ENCODE data around the gene AGAP1.

The AGAP1 gene

GRCh38 chr2:235857598-235857997 is 363.8 kb downstream of the AGAP1 start:
- DNase-seq = no peak

DNA sequence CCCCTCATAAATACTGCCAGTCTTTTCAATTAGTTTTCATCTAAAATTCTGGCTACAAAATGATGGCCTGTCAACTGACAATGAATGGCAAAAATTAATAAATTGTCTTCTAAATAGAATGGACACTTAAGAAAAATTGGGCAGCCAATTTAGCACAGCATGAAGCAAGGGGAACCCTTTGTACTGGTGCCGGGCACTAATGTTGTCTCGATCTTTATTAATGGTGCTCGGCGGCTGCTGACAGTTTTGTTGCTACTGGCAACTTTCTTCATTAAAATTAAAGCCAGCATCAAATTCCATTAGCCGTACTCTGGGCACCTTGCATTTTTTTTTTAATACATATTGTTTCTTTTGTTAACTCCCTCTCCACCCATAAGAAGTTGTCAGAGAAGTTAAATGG is 365.0 kb downstream of the AGAP1 start:
- no peak for DNase-seq

DNA sequence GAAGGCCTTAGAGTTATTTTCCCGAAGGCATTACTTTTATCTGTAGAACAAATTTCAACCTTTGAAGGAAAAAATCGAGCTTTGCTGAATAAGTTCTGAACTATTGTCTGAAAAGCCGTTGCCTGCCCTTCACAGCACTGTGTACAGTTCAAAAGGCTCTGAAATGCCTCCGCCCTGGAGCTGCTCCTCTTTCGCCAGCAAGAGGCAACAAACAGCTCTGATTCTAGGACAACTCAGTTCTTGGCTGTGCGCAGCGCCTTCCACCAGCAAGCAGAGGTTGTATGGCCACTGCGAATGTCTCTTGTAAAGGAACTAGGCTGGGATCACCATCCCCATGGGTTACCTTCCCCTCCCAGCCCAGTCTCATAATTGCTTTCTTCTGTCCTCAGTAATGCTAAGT is 365.8 kb downstream of the AGAP1 start:
- no peak for DNase-seq

DNA sequence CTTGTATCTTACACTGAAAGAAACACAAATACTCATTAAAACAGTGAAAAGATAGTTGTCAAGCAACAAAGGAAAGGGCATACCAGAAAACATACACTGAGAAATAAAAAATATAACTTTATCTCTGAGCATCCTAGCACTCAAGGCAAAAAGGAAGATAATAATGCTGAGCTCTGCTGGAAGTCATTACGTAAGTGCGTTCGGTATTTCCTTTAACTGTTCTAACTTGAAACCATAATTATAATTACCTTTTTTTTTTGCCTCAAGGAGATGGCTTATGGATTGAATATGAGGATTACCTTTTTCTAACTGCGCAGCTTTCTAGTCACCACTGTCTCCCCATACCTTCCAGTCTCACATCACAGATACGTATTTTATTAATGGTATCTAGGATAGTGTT is 366.3 kb downstream of the AGAP1 start:
- no peak for DNase-seq

DNA sequence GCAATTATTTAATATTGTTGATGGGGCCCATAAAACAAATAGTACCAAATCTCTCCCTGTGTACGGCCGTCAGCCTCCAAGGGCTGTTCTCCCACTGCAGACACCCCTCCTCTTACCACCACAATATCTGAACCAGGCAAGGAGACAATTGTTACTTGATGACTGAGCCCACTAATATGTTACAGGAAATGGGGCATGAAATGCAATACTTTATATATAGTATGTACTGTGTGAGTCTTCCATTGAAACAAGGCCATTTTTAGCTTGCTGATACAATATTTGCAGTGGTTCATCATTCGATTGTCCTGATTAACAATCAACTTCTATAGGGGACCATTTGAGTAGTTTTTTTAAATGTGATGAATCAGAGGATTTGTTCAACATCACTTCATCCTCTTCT is 367.0 kb downstream of the AGAP1 start:
- no peak for DNase-seq

GRCh38 chr2:235861383-235861782 is 367.5 kb downstream of the AGAP1 start:
- DNase-seq = no peak

GRCh38 chr2:235863414-235863813 is 369.6 kb downstream of the AGAP1 start:
- DNase-seq = no peak

DNA sequence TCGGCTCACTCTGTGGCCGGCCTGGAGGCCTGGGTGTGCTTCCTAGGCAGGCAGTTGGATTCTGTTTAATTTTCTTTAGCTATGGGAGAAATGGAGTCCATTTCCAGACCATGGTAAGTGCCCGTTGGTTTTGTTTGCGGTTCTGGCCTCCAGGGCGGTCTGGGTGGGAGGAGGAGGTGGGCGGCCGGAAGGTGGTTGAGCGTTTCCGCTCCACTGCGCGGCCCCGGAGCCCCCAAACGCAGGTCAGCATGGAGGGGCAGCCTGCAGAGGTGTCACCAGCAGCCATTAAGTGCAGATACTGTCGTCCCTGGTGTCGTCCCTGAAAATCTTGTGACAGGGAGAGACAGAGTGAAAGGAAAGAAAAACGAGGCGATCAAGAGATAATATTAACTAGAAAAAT is 370.5 kb downstream of the AGAP1 start:
- DNase-seq = no peak

DNA sequence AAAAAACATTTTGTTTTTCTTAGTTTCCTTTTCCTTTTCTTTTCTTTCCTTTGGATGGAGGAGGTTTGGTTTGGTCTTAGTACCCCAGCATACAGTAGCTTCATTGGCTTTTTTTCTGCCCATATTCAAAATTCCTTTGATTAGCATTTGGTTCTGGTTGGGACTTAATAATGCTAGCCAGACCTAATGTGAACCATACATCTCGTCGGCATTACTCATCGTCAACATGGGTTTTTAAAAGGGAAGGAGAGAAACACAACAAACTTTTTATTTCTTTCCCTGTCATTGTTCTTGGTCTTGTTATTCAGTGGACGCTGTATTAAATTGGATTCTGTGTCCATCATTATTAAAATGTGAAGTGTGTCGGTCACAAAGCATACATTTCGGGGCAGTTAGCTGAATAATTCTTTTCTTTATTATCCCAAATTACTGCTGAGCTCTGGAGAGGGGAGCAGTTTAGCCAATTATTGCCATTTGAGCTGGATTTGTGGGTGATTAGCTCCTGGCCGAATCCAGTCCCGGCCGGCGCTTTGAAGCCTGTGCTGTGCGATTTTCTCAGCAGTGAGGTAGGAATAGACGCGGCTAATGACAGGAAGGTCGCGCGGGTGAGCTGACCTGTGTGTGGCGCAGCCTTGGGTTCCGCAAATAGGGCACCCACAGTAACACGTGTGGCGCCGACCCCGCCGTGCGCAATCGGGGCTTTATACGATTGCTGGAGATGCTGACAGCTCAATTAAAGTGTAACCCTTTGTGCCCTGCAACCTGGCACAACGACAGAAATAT is 371.1 kb downstream of the AGAP1 start:
- DNase-seq = no peak

GRCh38 chr2:235866373-235866772 is 372.5 kb downstream of the AGAP1 start:
- DNase-seq = no peak

- no peak for DNase-seq
These were observed 374.4 kb downstream of the AGAP1 start for GRCh38 chr2:235868224-235868623.

DNA sequence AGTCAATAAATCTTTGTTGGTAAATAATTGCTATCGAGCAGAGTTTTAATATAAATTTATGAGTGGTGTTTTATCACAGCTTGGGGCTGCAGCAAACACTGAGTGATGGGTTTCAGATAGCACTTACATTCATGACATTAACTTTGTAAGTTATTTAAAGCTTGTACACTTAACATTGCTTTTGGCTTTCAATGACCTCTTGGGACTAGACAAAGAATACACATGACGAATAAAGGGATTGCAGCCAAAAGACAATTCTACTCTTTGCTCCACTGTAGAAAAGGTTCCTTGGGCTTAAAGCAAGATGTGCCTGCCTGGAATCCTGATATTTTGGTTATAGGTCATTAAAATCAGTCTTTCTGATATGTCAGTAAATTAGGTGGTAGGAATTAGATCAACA is 374.8 kb downstream of the AGAP1 start:
- DNase-seq = no peak

DNA sequence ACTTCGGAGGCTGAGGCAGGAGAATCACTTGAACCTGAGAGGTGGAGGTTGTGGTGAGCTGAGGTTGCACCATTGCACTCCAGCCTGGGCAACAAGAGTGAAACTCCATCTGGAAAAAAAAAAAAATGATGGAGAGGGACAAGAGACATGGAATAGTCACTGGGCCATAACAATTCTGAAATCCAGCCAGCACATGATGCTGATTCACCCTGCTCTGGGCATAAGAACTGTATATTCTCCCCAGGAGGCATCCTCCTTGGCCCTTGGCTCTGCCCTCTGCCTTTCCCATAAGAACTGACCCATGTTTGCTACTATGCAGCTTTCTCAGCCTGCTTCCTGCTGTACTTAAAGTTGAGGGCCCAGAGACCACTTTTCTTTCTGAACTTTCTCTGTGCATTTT is 376.7 kb downstream of the AGAP1 start:
- DNase-seq = no peak

- no peak for DNase-seq
These were observed 382.3 kb downstream of the AGAP1 start for GRCh38 chr2:235876099-235876679.

DNA sequence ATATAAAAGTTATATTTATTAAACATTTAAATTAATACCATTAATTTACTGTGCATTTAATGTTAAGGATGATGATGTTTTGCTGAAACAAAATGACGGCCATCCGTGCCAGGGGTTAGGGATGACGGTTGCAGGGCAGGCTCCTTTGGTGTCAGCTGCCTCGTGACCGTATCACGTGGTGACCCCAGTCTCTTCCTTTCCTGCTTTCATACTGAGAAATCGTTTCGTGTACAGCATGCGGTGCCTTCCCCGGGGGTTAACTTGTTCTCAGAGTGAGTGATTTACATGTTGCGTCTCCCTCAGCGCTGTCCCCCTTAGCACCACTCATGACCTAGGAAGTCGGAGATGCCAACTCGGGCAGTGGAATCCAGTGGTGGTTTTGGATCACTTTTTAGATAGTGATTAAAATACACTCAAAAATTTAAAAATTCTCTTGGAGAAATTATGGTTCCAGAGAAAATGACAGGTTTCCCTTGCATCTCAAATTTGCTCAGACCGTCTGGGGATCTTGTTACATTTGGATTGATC is 383.5 kb downstream of the AGAP1 start:
- no peak for DNase-seq

DNA sequence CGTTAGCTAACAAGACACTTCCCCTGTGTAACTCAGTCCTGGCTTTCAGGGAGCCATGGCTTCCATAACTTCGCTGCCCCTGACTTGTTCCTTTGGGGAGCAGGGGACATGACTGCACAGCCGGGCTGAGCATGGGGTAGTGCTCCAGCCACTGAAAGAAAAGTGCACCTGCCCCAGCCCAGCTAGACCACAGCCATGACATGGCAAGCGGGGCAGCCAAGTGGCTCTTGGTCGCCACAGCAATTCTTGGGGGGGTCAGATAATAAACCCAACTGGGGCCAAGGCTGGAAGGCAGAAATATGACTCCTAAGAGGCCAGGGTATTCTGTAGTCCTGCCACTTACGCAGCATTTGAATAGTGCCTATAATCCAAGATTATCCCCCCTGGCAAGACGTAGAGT is 385.3 kb downstream of the AGAP1 start:
- DNase-seq = no peak

DNA sequence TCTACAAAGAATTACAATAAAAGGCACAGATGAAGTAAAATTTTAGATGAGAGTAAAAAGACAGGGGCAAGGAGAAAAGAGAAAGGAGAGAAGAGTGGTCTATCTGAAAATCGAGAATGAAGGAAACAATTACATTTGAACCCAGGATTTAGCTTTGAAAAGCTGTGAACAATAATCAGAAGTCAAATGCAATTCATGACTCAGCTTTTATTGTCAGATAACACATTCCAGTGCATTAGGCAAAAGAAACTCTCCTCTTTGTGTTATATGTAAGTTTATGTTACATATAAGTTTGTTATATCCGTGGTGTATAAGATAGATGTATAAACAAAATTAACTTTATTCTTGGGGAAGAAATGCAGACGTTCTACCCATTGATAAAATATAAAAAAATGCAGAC is 389.8 kb downstream of the AGAP1 start:
- no peak for DNase-seq

DNA sequence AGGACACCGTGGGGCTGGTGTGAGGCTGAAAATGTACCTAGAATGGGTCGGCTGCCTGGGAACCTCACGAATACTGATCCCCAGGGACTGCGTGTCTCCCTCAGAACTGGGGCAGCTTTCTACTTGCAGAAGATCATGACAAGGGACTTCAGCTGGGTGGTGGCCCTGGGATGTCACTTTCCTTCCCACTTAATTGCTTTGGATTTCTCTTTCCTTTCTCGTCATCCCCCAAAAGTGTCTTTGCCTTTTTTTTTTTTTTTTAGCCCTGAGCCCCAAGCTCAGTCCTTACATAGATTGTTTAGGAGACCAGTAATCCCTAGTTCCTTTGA is 395.4 kb downstream of the AGAP1 start:
- no peak for DNase-seq

DNA sequence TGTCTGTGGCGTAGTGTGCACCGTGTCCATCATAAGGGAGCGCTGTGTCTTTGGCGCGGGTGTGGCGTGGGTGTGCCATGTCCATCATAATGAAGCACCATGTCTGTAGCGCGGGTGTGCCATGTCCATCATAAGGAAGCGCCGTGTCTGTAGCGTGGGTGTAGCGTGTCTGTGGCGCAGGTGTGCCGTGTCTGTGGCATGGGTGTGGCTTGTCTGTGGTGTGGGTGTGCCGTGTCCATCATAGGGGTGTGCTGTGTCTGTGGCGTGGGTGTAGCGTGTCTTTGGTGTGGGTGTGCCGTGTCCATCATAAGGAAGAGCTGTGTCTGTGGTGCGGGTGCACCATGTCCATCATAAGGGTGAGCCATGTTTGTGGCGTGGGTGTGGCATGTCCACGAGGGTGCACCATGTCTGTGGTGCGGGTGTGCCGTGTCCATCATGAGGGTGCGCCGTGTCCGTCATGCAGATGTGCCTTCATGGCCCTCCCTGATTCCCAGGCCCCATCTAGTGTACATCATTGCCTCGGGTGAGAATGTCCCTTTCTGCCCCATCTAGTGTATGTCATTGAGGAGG is 399.4 kb downstream of the AGAP1 start:
- no peak for DNase-seq

DNA sequence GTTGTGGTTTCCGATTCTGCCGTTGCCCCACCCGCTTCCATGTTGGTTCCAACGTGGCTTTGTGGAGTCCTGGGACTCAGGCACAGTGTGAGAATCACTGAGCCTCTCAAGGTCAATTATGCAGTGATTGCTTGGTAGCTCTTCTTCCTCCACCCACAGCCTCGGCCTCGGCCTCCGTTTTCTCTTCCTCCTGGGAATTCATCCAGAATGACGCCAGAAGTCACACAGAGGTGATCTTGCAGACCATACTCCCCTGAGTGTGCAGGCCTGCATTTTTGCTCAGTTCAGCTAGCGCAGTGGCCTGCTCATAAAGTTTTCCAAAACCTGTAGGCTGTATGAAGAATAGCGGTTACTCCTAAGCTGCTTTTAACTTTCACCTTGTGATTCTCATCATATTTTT is 401.0 kb downstream of the AGAP1 start:
- DNase-seq = no peak

DNA sequence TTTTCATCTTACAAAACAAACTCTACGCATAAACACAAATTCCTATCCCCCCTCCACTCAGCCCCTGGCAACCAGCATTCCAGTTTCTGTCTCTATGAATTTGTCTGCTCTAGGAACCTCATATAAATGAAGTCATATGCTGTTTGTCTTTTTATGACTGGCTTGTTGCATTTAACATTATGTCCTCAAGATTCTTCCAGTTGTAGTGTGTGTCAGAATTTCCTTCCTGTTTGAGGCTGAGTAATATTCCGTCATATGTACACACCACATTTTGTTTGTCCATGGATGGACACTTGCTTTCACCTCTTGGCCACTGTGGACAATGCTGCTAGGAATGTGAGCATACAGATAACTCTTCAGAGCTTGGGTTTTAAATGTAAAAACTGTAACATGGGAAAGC is 402.2 kb downstream of the AGAP1 start:
- no peak for DNase-seq

- DNase-seq = no peak
These were observed 404.1 kb downstream of the AGAP1 start for GRCh38 chr2:235897992-235898391.

DNA sequence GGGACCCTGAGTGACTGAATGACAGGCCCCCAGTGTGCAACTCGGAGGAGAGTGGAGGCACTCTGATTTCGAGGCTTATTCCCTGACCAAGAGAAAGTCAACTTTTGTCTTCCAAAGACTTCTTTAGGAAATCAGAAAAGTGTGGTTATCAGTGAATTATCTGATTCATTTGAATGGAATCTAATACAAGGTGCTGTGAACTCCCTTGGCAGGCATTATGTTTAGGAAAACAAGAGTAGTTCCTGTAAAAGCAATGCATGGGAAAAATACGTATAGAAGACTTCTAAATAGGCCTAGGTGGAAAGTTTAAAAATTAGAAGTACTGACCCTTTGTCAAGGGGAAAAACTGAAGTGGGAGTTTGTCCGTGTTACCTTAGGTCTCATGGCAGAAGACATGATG is 404.9 kb downstream of the AGAP1 start:
- DNase-seq = no peak

- no peak for DNase-seq
These were observed 406.8 kb downstream of the AGAP1 start for GRCh38 chr2:235900631-235901030.

DNA sequence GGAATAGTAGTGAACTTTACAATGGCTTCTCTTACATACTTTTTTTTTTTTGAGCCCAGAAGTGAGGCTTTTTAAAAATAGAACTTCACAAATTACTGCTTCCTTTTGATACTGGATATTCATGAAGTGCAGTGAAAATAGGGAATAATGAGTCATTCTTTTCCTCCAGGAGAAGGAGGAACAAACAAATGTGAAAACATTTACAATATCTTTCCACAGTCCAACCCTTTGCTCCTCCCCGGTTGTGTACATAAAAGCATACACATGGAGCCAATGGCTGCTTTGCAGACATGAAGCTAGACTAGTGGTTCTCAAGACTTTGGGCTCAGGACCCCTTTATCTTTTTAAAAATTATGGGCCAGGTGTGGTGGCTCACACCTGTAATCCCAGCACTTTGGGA is 407.4 kb downstream of the AGAP1 start:
- no peak for DNase-seq
